Transverse colon (tissue), 4 donors: ENCODE data around the gene MAST2.

Experiments
- POLR2A ChIP-seq: fragments of 450-650 bp; IDR thresholded peaks from one replicate; pipeline ENCODE4 v1.6.1; 2016; ENCODE audit warnings: antibody characterized with exemption, mild to moderate bottlenecking, moderate library complexity
- POLR2AphosphoS5 ChIP-seq, 3 donors: sonication (generic); formaldehyde crosslinking; IDR thresholded peaks; one replicate each; pipeline ENCODE4 v1.6.1; 2016; ENCODE audit warnings: antibody characterized with exemption in 3 of 3
- TF ChIP-seq, protein P1 (sequence below), 5 experiments: fragments of 200-600 bp in 3 of 5; fragments of 450-650 bp in 2 of 5; sonication (generic) in 3 of 5; IDR thresholded peaks; 1 replicate in 2 of 5; 2 replicates in 3 of 5; pipeline ENCODE4 v1.5.1; 2016 to 2017; ENCODE audit warnings: antibody characterized with exemption in 5 of 5, inconsistent platforms in 3 of 5, mild to moderate bottlenecking in 2 of 5, moderate library complexity in 1 of 5

DNA sequence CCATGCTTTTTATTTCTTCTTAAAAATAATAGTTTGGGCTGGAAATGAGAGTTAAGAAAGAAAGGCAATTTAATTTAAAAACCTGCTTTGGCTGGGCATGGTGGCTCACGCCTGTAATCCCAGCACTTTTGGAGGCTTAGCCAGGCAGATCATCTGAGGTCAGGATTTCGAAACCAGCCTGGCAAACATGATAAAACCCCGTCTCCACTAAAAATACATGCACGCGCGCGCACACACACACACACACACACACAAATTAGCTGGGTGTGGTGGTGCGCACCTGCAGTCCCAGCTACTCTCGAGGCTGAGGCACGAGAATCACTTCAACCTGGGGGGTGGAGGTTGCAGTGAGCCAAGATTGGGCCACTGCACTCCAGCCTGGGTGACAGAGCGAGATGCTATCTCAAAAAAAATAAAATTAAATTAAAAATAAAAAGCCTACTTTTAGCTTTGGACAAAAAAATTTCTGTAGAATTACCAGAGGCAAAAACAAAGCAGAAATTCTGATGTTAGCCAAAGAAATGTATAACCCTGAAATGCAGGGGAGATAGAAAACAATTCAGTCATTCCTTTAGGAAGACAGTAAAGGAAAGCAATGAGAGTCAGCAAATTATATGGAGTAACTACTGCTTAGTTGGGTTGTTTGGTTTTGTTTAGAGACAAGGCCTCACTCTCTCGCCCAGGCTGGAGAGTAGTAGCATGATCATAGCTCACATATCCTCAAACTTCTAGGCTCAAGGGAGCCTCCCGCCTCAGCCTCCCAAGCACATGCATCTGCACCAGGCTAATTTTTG is 37.2 kb upstream of the MAST2 start:
- TF ChIP-seq, protein P1, sequence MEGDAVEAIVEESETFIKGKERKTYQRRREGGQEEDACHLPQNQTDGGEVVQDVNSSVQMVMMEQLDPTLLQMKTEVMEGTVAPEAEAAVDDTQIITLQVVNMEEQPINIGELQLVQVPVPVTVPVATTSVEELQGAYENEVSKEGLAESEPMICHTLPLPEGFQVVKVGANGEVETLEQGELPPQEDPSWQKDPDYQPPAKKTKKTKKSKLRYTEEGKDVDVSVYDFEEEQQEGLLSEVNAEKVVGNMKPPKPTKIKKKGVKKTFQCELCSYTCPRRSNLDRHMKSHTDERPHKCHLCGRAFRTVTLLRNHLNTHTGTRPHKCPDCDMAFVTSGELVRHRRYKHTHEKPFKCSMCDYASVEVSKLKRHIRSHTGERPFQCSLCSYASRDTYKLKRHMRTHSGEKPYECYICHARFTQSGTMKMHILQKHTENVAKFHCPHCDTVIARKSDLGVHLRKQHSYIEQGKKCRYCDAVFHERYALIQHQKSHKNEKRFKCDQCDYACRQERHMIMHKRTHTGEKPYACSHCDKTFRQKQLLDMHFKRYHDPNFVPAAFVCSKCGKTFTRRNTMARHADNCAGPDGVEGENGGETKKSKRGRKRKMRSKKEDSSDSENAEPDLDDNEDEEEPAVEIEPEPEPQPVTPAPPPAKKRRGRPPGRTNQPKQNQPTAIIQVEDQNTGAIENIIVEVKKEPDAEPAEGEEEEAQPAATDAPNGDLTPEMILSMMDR (IDR thresholded peaks at IDR 0.05), result no peak
- TF ChIP-seq POLR2A (no peak), POLR2AphosphoS5 (IDR thresholded peaks at IDR 0.05) (no peak)
